HuH-7 (cell line): ENCODE data around the gene ZAP70.

Experiments
- DNase-seq: peaks from one replicate; pipeline ENCODE4 v3.0.0; 2011; ENCODE audit warnings: low spot score

Gene ZAP70

DNA sequence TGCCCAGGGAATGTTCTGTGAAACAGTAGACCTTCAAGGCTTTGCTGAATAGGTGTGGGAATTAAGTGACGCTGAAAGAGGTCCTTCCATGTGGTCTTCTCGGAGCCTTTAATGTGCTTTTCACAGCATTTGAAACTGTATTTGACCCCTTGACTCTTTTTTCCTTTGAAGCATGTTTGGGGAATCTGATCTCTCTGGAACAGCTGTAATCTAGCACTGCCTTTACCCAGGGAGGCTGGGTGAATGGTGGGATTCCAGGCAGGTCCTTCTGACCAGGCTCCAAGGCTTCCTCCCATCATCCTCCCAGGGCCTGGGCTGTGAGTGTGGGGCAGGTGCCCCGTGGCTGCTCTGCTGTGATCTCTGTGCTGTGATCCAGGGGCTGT, 4.2 kb downstream of the ZAP70 start:
- DNase-seq: no peak

DNA sequence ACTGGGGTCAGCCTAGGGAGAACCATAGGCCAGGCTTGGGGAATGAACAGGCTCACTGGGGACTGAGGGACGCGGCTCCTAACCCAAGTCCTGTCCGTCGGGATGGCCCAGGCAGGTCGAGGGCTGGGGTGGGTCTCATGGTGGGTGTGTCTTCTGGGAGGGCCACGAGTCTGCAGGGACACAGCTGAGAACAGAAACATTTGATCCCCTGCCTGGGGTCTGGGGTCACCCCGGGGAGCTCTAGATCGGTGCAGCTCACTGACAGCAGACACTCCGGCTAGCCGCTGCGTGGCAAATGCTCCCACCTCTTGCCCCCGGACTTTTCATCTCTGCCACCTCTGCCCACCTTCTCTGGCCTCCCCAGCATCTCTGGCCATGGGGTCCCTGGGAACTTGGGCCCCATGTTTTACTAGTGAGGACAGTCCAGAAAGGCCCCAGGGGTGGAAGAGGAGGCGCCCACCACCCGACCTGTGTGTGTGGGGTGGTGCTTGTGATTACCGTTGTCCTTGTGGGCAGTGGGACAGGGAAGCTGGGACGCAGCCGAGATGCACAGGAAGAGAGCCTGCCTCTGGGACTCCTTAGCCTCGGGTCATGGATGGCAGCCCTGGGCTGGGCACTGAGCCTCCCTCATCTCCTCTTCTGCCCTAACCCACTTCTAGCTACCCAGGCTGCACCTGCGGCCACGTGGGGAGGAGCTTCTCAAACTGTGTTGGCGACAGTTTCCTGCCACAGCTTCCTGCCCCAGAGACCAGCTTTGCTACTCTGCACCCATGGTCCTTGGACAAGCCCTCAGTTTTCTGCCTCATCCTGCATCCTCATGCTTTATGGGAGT, 4.9 kb downstream of the ZAP70 start:
- DNase-seq: no peak

DNA sequence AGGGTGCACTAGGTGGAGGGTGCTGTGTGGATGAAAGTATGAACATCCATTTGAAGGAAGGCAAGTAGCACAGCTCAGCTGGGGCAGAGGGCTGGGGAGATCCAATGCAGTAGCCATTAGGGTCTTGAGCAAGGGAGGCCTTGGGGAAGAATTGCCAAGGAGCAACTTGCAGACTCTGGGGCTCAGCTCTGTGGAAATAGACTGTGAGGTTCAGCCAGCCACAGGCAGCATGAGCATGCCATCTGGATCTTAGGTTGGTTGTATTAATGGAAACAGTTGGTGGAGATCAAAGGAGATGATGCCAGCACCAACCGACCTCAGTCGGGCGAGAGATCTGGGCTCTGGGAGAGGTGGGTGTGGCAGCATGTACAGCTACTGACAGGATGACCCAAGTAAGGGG, 5.6 kb downstream of the ZAP70 start:
- no peak for DNase-seq

DNA sequence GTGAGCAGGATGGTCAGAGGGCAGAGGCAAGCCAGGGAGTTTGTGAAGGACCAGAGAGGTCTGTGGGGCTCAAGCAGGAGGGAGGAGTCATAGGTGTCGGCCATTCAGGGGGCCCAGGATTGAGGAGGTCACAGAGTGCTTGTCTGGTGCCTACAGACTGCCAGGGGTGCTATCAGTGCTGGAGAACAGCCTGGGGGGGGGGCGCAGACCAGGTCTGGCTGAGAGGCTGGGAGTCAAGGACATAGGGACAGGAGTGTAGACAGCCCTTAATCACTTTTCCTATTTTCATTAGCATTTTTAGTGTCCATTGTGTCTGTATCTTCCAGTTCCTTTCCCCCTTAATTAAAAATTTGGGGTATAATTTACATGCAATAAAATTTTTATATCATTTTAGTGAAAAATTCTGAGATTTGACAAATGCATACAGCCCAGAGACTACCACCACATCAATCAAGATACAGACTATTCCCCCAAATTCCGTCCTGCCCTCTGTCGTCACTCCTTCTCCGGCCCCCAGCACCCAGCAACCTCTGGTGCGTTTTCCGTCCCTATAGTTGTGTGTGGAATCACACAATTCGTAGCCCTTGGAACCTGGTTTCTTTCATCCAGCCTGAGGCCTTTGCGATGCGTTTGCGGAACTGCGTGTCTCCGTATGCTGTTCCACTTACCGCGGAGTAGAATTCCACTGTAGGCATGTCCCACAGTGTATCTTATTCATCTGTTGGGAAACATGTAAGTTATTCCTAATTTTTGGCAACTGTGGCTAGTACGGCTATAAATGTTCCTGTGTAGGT, 6.2 kb downstream of the ZAP70 start:
- DNase-seq: no peak

DNA sequence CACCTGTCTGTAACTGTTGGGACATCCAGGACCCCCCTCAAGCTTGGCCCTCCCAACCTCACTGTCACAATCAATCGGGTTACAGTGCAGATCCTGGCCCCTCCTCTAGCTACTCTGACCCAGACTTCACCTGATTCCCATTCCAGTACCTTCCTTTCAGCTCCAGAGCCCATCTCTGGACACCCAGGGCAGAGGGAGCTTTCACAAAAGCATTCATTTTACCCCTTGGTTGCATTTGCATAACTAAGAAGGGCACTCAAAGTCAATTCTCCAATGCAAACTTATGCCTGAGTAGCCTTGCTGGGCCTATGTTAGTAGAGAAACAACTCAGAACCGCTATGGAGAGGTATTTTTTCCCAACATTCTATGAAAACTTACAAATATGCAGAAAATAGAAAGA, 7.4 kb downstream of the ZAP70 start:
- no peak for DNase-seq

DNA sequence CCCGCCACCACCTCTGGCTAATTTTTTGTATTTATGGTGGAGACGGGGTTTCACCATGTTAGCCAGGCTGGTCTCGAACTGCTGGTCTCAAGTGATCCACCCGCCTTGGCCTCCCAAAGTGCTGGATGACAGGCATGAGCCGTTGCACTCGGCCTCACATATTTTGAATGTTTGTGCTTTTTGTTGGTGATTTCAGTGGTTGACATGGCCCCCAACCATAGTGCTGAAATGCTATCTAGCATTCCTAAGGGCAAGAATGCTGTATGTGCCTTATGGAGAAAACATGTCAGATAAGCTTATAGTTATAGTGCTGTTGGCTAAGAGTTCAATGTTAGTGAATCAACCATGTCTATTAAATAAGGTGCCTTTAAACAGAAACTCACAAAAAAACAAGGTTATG, 8.9 kb downstream of the ZAP70 start:
- DNase-seq: no peak

DNA sequence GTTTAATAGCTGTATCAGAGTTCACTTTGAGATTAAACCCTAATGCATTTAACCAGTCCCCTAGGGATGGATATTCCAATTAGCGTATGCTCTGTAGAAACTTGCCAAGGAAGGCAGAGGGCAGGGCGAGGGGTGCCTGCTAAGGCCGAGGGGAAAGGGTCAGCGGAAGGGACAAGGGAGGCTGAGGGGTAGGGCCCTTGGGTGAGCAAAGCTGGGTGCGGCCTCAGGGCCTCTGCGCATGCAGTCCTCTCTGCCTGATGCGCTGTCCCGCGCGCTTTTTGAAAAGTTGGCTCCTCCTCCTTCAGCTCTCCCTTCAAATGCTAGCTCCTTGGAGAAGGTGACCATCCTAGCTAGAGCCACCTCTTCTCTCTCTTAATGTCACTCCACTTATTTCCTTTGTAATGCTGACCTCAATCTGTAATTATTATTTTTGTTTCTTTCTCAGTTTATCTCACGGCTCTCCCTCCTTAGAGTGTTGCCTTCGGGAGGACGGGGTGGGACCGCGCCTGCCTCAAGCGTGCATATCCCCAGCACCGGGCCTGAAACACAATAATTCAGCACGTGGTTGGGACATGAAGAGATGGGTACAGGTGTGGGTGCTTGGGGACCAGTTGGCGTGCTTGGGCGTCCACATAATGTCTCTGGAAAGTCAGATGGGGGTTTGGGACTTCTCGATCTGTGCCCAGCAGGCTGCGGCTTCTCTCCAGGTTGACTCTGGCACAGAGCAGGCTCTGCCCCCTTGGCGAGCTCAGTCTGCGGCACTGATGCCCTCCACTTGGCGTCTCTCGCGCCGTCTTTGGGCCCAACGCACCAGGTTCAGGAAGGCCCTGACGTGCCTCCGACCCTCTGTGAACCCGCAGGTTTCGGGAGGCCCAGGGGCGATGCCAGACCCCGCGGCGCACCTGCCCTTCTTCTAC, 10.0 kb downstream of the ZAP70 start:
- no peak for DNase-seq

DNA sequence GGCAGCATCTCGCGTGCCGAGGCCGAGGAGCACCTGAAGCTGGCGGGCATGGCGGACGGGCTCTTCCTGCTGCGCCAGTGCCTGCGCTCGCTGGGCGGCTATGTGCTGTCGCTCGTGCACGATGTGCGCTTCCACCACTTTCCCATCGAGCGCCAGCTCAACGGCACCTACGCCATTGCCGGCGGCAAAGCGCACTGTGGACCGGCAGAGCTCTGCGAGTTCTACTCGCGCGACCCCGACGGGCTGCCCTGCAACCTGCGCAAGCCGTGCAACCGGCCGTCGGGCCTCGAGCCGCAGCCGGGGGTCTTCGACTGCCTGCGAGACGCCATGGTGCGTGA, 10.7 kb downstream of the ZAP70 start:
- no peak for DNase-seq

DNA sequence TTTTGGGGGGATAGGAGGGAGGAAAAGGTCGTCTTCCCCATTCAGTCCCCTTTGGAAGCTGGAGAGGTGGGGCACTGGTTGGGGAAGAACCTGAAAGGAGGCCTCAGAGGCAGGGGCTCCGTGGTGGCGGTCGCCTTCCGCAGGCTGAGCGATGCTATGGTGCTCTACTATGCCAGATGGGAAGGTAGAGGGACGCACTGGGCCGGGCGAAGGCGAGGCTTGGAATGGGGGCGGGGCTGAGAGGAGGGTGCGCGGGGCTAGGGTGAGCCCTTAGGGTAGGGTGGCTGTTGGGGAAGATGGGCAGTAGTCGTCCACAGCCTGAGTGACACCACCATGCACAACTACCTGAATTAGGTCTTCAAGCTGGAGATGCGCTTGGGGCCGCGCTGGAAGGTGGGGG, 11.1 kb downstream of the ZAP70 start:
- DNase-seq: no peak

DNA sequence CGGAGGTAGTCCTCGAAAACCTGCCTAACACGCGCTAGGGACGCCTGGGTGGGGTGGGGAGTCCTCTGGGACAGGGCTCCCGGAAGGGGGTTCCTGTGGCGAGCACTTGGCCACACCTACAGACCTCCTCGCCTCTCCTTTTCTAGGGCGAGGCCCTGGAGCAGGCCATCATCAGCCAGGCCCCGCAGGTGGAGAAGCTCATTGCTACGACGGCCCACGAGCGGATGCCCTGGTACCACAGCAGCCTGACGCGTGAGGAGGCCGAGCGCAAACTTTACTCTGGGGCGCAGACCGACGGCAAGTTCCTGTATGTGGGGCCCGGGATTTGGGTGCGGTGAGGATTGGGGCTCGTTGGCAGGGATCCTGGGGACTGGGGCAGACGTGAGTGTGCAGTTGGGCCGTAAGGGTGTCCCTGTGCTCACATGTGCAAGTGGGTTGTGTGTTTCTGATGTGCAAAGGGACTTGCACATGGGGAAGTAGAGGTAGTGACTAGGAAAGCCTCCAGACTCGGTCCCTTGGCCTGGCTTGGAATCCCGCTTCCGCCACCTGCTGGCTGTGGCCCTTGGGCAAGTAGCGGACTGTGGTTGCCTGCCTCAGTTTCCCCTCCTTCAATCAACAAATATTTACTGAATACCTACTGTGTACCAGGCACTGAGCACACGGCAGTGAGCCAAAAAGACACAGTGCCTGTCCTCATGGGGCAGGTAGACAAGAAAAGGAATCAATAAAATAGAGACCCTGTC, 11.7 kb downstream of the ZAP70 start:
- no peak for DNase-seq

DNA sequence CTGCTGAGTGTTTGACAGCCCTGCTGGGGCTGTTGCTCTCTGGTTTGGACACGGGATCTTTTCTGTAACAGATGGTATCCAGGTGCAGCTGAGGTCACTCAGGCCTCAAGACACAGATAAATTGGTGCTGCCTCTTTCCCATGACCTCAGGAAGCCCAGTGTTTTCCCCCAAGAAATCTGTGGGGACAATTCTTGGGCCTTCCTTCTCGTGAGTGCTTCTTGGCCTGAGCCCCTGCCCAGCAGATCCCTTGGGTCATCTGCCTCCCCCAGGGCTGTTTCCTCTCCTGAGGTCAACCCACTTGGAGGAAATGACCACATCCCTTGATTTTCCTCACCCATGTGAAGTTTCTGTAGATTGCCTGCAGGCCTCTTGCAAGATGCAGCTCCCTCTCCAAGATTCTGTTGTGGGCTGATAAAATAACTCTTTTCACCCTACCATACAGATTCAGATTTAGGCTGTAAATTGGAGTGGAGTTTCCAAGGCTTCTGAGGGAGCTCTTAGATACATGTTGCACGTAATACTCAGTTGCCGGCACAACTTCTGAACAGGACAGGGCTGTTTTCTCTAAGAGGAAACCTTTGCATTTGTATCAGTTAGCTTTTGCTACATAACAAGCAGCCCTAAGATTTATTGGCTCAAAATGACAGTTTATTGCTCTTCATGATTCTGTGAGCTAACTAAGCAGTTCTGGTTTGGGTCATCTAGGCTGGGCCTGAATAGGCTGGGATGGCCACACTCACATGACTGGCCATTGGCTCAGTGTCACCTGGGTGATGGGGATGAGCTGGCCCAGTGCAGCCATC, 13.1 kb downstream of the ZAP70 start:
- no peak for DNase-seq

DNA sequence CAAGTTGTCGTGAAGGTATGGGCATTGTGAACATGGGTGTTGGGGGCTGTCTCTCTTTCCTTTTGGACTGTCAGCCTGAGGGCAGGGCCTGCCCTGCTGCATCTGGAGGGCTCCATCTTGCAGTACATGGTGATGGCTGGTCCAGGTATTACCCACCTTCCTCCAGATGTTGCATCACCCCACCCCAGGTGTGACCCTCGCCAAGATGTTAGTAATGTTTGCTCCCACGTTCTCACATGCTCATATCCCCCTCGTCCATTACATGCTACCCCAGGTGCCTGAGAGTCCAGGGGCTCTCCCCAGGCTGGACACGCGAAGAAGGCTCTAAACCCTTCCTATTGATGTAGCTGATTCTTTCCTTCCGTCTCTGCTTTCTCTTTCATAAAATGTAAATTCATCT, 13.9 kb downstream of the ZAP70 start:
- DNase-seq: no peak

DNA sequence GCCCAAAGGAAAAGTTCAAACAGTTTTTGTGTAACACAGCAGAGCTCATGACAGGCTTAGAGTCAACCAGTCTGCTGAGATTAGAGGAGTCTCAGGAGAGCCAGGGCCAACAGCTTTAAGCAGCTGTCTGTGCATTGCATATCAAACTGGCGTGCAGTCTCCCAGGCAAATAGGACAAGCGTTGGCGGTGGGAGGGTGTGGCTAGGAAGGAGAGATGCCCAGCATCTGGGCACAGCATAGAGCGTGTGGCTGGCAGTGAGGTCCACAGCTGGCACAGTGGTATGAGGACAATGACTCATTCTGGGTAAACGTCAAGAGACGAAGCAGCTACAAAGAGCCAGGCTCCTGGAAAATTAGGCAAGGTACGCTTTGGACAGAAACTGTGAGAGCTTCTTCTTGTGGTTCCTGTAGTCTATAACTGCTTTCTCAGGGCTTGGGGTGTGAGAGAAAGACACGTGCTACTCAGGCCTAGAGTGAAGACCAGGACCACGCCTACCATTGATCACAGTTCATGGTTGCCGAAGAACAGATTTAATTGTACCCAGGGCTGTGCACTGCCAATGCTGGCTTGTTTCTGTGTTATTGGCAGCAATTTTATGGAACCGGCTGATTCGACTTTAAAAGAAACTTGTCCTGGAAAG, 14.8 kb downstream of the ZAP70 start:
- DNase-seq: no peak

DNA sequence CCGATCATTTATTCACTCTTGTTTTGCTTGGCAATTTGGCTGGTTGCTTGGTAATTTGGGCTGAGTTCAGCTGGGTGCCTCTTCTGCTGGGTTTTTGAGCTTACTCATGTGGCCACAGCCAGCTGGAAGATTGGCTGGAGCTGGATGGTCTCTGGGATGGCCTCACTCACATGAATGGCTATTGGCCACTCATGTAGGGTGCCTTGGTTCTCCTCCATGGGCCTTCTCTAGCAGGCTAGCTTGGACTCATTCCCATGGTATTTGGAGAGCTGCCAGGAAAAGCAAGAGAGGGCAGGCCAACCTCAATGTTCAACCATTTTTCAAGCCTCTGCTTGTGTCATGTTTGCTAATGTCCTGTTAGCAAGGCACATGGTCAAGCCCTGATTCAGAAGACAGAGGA, 16.9 kb downstream of the ZAP70 start:
- DNase-seq: no peak

DNA sequence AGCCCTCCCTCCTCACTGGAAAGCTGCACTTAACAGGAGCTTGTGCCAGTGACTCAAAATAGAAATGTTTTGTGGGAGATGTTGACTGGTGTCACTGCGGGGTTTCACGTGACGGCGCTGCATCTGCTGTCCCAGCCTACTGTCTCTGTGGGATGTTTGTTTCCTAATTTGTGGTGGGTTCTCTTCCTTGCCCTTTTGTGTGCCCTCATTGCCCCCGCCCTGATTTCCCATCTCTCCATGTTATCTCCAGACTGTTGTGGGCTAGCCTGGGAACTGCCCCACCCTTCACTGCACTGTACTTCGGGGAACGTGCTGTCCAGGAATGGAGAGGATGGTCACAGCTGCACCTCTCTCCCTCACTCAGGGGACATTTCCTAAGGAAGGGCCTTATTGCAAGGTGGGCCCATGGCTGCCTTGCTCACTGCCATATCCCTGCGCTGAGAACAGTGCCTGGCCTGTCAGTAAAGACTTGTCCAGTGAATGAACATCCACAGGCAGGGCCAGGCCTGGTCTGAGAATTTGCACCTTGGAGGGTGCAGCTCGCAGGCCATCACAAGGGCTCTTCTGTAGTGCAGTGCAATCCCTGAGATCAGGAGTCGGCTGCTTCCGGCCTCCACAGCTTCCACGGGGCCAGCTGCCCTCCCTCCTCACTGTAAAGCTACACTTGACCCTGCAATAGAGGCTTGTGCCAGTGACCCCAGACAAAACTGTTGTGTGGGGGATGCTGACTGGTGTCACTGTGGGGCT, 18.1 kb downstream of the ZAP70 start:
- DNase-seq: no peak

DNA sequence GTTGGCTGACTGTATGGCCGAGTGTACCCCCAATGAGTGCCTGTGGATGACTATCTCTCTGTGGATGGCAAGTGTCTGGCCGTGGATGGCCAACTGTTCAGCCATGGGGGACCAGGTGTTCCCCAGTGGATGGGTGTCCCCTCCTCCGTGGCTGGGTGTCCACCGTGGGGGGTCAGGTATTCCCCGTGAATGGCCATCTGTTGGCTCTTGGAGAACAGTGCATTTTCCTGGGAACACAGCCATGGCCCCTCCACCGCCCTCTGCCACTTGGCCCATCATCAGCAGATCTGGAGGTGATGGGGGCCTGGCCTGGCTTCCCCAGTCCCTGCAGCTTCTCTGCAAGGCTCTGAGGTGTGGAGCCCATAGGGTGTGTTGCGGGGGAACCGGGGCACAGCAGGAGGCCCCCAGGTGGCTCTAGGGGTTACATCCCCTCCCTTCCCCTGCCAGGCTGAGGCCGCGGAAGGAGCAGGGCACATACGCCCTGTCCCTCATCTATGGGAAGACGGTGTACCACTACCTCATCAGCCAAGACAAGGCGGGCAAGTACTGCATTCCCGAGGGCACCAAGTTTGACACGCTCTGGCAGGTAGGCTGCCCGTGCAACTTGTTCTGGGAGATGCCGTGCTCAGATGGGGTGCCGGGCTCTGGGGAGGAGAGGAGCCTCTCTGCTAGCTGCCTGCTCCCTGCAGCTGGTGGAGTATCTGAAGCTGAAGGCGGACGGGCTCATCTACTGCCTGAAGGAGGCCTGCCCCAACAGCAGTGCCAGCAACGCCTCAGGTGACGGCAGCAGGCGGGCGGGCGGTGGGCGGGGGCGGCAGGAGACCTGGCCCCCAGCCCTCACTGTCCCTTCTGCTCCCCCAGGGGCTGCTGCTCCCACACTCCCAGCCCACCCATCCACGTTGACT, 19.3 kb downstream of the ZAP70 start:
- no peak for DNase-seq

DNA sequence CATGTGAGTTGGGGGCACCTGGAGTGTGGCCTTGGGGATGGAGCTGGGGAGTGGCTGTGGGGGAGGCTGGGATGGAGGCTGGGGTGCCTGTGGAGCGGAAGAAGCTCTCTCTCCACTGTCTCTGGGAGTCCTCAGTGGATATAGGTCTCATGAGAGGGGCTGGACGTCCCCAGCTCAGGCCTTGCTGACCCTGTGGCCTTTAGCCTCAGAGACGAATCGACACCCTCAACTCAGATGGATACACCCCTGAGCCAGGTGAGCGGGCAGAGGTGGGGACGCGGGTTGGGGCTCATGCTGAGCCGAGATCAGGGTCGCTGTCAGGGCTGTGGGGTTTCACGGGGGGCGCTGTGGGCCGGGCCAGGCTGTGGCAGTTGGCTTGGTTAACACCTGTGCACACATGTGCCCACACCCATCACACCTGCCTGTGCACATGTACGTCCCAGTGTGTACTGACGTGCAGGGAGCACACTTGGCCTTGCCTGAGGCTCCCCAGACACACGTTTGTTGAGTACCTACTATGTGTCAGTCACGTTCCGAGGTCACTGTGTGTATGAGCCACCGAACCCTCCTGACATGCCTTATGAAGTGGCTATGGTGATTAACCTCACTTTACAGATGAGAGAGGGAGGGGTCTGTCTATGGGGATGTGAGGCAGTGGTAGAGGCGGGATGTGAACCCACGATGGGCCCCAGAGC, 20.1 kb downstream of the ZAP70 start:
- no peak for DNase-seq
